K562 (cell line): ENCODE data around the gene TRPM8.
"Not testable (repeated sequence)": the region's sequence is repeated elsewhere in the genome, so short reads cannot be mapped to it uniquely, and the experiment has no call there.

Experiments used
- ATF1 ChIP-seq, 2 experiments: fragments of 450-650 bp in 1 of 2; IDR thresholded peaks; 2 replicates each; pipeline ENCODE4 v1.6.1; 2016; ENCODE audit warnings: missing compliant biosample characterization in 1 of 2, missing genetic modification characterization in 1 of 2
- KLF6 ChIP-seq: fragments of 250-450 bp; sonication (Bioruptor Pico); IDR thresholded peaks from 2 replicates; pipeline ENCODE4 v1.4.0; 2020; ENCODE audit warnings: mild to moderate bottlenecking, moderate library complexity, borderline replicate concordance
- POLR2AphosphoS5 ChIP-seq: IDR thresholded peaks from 2 replicates; pipeline ENCODE4 v1.6.1; 2011; ENCODE audit warnings: mild to moderate bottlenecking, low read depth, low read length, moderate library complexity; ENCODE audit not compliant: control insufficient read depth, insufficient read depth
- ZNF224 ChIP-seq: sonication (generic); formaldehyde crosslinking; IDR thresholded peaks from 2 replicates; pipeline ENCODE4 v1.8.0; 2022; ENCODE audit warnings: mild to moderate bottlenecking, missing genetic modification reagents

- not testable (repeated sequence) for TF ChIP-seq KLF6 (CRISPR knock-in tag); ATF1 (CRISPR knock-in tag; IDR thresholded peaks at IDR 0.05); ATF1 (tag; IDR thresholded peaks at IDR 0.05); POLR2AphosphoS5; ZNF224 (CRISPR knock-in tag)
Measured at GRCh38 chr2:233972460-233972859, 55.3 kb downstream of the TRPM8 start.
